CD14-positive monocyte (primary cell): ENCODE measurements around the gene STH. TPM values are rescaled to one million over a fixed set of nuclear protein-coding genes. Genes with fewer than 3 reads are reported as not detected.
A peak's percentile ranks its signal among the peaks of the same experiment; 100 is the strongest.

ENCODE experiments used
- DNase-seq, 3 donors: peaks; one replicate each; pipeline ENCODE4 v3.0.0-alpha.2; 2011 to 2022
- H2AFZ ChIP-seq: 2 replicates; pipeline ENCODE4 v1.6.0; 2012; ENCODE audit warnings: mild to moderate bottlenecking, low read depth, low read length, inconsistent platforms; ENCODE audit not compliant: insufficient read depth, poor library complexity, severe bottlenecking
- H3K27ac ChIP-seq, 2 donors: 1 replicate in 1 of 2; 2 replicates in 1 of 2; pipeline ENCODE4 v1.5.1; 2012 to 2013; ENCODE audit warnings: low read length in 2 of 2, control low read depth in 1 of 2, inconsistent platforms in 1 of 2, low read depth in 1 of 2, mild to moderate bottlenecking in 1 of 2
- H3K27me3 ChIP-seq, 2 donors: one replicate each; pipeline versions ENCODE4 v1.6.0 to v1.6.1; 2011 to 2013; ENCODE audit warnings: low read length in 2 of 2; ENCODE audit not compliant: control insufficient read depth in 2 of 2, insufficient read depth in 2 of 2
- H3K36me3 ChIP-seq, 2 donors: replicated peaks in 1 of 2; 1 replicate in 1 of 2; 2 replicates in 1 of 2; pipeline versions ENCODE4 v1.5.1 to v1.6.1; 2012 to 2013; ENCODE audit warnings: low read length in 2 of 2, control low read depth in 1 of 2, inconsistent platforms in 1 of 2, mild to moderate bottlenecking in 1 of 2; ENCODE audit not compliant: insufficient read depth in 2 of 2, control insufficient read depth in 1 of 2
- H3K4me1 ChIP-seq, 2 donors: 1 replicate in 1 of 2; 2 replicates in 1 of 2; pipeline versions ENCODE4 v1.5.1 to v1.6.1; 2012 to 2013; ENCODE audit warnings: low read length in 2 of 2, control low read depth in 1 of 2, inconsistent platforms in 1 of 2, mild to moderate bottlenecking in 1 of 2, moderate library complexity in 1 of 2; ENCODE audit not compliant: insufficient read depth in 2 of 2, control insufficient read depth in 1 of 2
- H3K4me2 ChIP-seq: replicated peaks from 2 replicates; pipeline ENCODE3; 2012; ENCODE audit warnings: low read length, moderate library complexity, mild to moderate bottlenecking; ENCODE audit not compliant: poor library complexity, severe bottlenecking; ENCODE audit errors: extremely low read depth
- H3K4me3 ChIP-seq, 3 experiments: fragments of 200-600 bp in 1 of 3; sonication (generic) in 1 of 3; replicated peaks in 1 of 3; 1 replicate in 2 of 3; 2 replicates in 1 of 3; pipeline ENCODE4 v1.5.1; 2011 to 2013; ENCODE audit warnings: low read length in 3 of 3, mild to moderate bottlenecking in 3 of 3, control low read depth in 2 of 3, low read depth in 2 of 3, inconsistent platforms in 1 of 3, moderate library complexity in 1 of 3
- H3K79me2 ChIP-seq: 2 replicates; pipeline ENCODE4 v1.6.0; 2012; ENCODE audit warnings: mild to moderate bottlenecking, control low read depth, inconsistent platforms, low read length, moderate library complexity; ENCODE audit not compliant: insufficient read depth
- H3K9ac ChIP-seq: 2 replicates; pipeline ENCODE4 v1.6.0; 2017; ENCODE audit warnings: low read length, mild to moderate bottlenecking; ENCODE audit not compliant: insufficient read depth, poor library complexity, severe bottlenecking
- H3K9me3 ChIP-seq, 2 donors: replicated peaks in 1 of 2; 1 replicate in 1 of 2; 2 replicates in 1 of 2; pipeline versions ENCODE4 v1.5.1 to v1.6.1; 2012 to 2013; ENCODE audit warnings: low read length in 2 of 2, control low read depth in 1 of 2; ENCODE audit not compliant: control insufficient read depth in 1 of 2, insufficient read depth in 1 of 2
- H4K20me1 ChIP-seq: 2 replicates; pipeline ENCODE4 v1.6.0; 2012; ENCODE audit warnings: mild to moderate bottlenecking, low read length, control low read depth, moderate library complexity; ENCODE audit not compliant: insufficient read depth
- H3K27ac Mint-ChIP-seq, 7 donors: one replicate each; pipeline ENCODE4 v1.8.0; 2020; ENCODE audit warnings: mild to moderate bottlenecking in 7 of 7, mixed read lengths in 7 of 7, moderate library complexity in 6 of 7, inconsistent platforms in 2 of 7
- H3K27me3 Mint-ChIP-seq, 3 donors: one replicate each; pipeline ENCODE4 v1.8.0; 2021 to 2022; ENCODE audit warnings: low read depth in 3 of 3, mild to moderate bottlenecking in 3 of 3, mixed read lengths in 3 of 3, moderate library complexity in 3 of 3, inconsistent platforms in 1 of 3
- H3K36me3 Mint-ChIP-seq, 2 donors: one replicate each; pipeline ENCODE4 v1.8.0; 2020; ENCODE audit warnings: mixed read lengths in 2 of 2, inconsistent platforms in 1 of 2, mild to moderate bottlenecking in 1 of 2
- H3K4me1 Mint-ChIP-seq: one replicate; pipeline ENCODE4 v1.8.0; 2020; ENCODE audit warnings: mild to moderate bottlenecking, mixed read lengths
- H3K4me3 Mint-ChIP-seq, 2 donors: one replicate each; pipeline ENCODE4 v1.8.0; 2020; ENCODE audit warnings: mild to moderate bottlenecking in 2 of 2, mixed read lengths in 2 of 2, moderate library complexity in 1 of 2
- H3K9me3 Mint-ChIP-seq, 7 donors: one replicate each; pipeline ENCODE4 v1.8.0; 2020 to 2022; ENCODE audit warnings: mixed read lengths in 7 of 7, mild to moderate bottlenecking in 6 of 7, moderate library complexity in 6 of 7, inconsistent platforms in 2 of 7
- WGBS: methylation state at CpG from one replicate; pipeline ENCODE4 v1.1.5; 2013; ENCODE audit warnings: missing lambda C conversion rate; ENCODE audit not compliant: insufficient coverage; 5-methylcytosine and 5-hydroxymethylcytosine counted together
- intact Hi-C, 2 donors: fragments of 100-400 bp; cut with micrococcal nuclease; formaldehyde crosslinking; loops; one replicate each; pipeline versions ENCODE4 v1.15.0 to v1.15.1; 2023
- polyA plus RNA-seq, 3 donors: library from polyadenylated mRNA; depleted of rRNA in 1 of 3; unstranded in 2 of 3; stranded (reverse) in 1 of 3; fragments of 300-500 nt in 2 of 3; fragments of >200 nt in 1 of 3; fragmentation: Illumina TruSeq in 2 of 3; gene quantifications; 1 replicate in 2 of 3; 2 replicates in 1 of 3; pipeline ENCODE4 v1.2.3, GENCODE V29; 2012 to 2021
- TF ChIP-seq, protein P1 (sequence below): fragments of 200-600 bp; IDR thresholded peaks from one replicate; pipeline ENCODE4 v1.8.0; 2022; ENCODE audit warnings: antibody characterized with exemption, mild to moderate bottlenecking

The STH gene
- polyA plus RNA-seq, 3 donors: not detected

DNA sequence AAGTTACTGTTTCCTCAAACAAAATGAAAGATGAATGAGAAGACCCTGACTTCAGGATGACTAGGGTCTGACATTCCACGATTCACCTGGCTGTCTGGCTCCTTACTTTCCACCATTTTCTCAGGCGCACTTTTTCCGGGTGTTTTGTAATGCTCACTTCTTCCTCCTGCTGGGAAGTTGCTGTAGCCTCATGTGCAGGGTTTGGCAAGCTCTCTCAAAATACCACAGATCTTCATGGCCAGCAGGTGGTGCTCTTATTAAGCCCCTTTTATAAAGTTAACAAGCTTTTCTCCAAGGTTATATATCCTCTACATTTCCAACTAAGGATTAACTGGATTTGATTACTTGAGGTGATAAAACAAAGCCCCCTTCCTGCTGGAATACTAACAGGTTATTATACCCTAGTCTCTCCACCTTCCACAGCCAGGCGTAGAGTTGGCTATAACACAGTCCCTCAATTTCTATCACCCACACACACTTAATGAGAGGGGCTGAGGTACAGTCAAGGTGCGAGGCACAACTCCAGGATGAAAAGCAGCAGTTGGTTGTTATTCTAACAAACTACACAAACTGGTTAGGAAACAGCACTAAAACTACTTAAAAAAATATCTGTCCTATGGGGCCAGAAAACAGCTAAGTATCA lies 45.4 kb downstream of the STH start:
- no peak overlapping the region for H3K4me2 ChIP-seq
- Mint-ChIP-seq H3K9me3 (no peaks in the 10 kb centered on the region), H3K4me3 (no peak overlapping the region), H3K4me1 (peaks cover 4% of the 10 kb centered on the region), H3K36me3 (peaks cover 82 to 93% of the 10 kb centered on the region in 2 donors), H3K27ac (peak overlapping the region in 3 of 7 donors; percentile 12 to 58 (median 50)), H3K27me3 (no peaks in the 10 kb centered on the region)
- TF ChIP-seq, protein P1, sequence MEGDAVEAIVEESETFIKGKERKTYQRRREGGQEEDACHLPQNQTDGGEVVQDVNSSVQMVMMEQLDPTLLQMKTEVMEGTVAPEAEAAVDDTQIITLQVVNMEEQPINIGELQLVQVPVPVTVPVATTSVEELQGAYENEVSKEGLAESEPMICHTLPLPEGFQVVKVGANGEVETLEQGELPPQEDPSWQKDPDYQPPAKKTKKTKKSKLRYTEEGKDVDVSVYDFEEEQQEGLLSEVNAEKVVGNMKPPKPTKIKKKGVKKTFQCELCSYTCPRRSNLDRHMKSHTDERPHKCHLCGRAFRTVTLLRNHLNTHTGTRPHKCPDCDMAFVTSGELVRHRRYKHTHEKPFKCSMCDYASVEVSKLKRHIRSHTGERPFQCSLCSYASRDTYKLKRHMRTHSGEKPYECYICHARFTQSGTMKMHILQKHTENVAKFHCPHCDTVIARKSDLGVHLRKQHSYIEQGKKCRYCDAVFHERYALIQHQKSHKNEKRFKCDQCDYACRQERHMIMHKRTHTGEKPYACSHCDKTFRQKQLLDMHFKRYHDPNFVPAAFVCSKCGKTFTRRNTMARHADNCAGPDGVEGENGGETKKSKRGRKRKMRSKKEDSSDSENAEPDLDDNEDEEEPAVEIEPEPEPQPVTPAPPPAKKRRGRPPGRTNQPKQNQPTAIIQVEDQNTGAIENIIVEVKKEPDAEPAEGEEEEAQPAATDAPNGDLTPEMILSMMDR: peak; percentile 71
- no peak overlapping the region for H2AFZ ChIP-seq
- peak in 2 of 3 donors; percentile 25 to 29 for DNase-seq
- H4K20me1 ChIP-seq: peaks cover 36% of the 10 kb centered on the region
- intact Hi-C loops: no loop called here
- no peak overlapping the region for H3K4me3 ChIP-seq
- no peaks in the 10 kb centered on the region for H3K27me3 ChIP-seq
- H3K9ac ChIP-seq: no peak overlapping the region
- peaks cover 3% of the 10 kb centered on the region for H3K79me2 ChIP-seq
- WGBS: 8% methylated on average over 2 of the region's 5 CpGs
- peaks cover 77 to 100% of the 10 kb centered on the region in 2 donors for H3K36me3 ChIP-seq
- H3K4me1 ChIP-seq: no peaks in the 10 kb centered on the region
- peak overlapping the region in 1 of 2 donors; percentile 25 for H3K27ac ChIP-seq
- H3K9me3 ChIP-seq: no peaks in the 10 kb centered on the region

DNA sequence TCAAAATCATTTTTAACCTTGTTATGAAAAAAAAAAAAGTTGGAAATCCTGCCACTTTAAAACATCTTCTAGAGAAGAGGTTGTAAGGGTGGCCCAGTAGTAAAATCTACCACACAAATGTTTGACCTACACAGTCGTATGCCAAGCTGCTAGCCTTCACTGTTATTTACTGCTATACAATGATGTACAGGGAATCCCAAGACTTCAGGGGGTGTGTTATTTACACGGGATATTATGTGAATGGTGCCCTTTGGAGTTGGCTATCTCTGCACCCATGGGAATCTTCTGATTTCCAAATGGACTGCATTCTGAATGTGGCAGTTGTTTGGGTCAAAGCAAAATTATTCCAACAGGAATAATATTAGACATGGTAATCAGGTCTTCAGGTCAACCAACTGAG lies 45.9 kb downstream of the STH start:
- Histone ChIP-seq H3K27me3 (no peaks in the 10 kb centered on the region), H3K4me1 (no peaks in the 10 kb centered on the region), H3K9ac (no peak overlapping the region), H3K4me2 (no peak overlapping the region), H2AFZ (no peak overlapping the region), H4K20me1 (peaks cover 36% of the 10 kb centered on the region), H3K9me3 (no peaks in the 10 kb centered on the region), H3K36me3 (peaks cover 77 to 100% of the 10 kb centered on the region in 2 donors), H3K27ac (peak overlapping the region in 1 of 2 donors; percentile 25), H3K4me3 (no peak overlapping the region), H3K79me2 (peaks cover 3% of the 10 kb centered on the region)
- peak overlapping the region in 1 of 7 donors; percentile 13 for H3K27ac Mint-ChIP-seq
- intact Hi-C loops: no loop called here
- peaks cover 4% of the 10 kb centered on the region for H3K4me1 Mint-ChIP-seq
- peaks cover 81 to 93% of the 10 kb centered on the region in 2 donors for H3K36me3 Mint-ChIP-seq
- no peak overlapping the region for H3K4me3 Mint-ChIP-seq
- H3K9me3 Mint-ChIP-seq: no peaks in the 10 kb centered on the region
- no peak for DNase-seq
- no CpG with 5 or more reads among the region's 2 CpGs for WGBS
- TF ChIP-seq, protein P1: no peak
- no peaks in the 10 kb centered on the region for H3K27me3 Mint-ChIP-seq
